ENCODE measurements around the gene VBP1. TPM values are rescaled to one million over a fixed set of nuclear protein-coding genes. Genes with fewer than 3 reads are reported as not detected.

Gene VBP1, protein sequence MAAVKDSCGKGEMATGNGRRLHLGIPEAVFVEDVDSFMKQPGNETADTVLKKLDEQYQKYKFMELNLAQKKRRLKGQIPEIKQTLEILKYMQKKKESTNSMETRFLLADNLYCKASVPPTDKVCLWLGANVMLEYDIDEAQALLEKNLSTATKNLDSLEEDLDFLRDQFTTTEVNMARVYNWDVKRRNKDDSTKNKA
- 83.5 and 83.9 TPM in 2 replicates for total RNA-seq (2021)
- long read RNA-seq, transcript VBP1-201 (6 exons, 1,686 nt) = major isoform, 708 of 739 reads
- long read RNA-seq, partial matches to known transcripts = 6 of 739 reads
- long read RNA-seq, other reads (novel, unspliced or antisense) = 25 of 739 reads

DNA sequence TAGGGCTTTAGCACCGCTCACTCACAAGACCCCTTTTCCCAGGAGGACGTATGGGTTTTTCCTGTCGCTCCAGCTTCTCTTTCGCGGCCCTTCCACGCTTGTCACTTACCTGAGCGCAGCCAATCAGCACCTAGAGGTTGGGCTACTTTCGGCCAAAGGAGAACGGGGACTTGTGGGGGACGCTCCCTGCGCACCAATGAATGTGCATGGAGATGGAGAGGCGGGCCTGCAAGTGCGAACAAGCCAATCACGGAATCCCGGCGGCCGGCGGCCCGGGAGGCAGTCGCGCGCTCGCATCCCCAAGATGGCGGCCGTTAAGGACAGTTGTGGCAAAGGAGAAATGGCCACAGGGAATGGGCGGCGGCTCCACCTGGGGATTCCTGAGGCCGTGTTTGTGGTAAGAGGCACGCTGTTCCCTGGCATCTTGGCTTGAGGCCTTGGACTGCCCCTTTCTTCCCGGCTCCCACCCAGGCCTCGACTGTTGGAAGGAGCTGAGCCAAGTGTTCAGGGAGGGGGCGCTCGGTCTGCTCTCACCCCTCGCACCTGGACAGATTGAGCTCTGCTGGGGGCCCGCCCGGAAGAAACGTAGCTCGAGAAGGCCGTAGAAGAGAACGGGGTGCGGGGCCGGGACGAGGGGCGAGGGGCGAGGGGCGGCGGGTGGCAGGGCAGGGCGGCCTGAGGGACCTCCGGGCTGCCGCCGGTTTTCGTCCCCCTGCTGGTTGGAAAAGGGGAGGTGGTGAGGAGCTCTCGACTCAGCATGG lies at the start of gene VBP1:
VBP1 (plus strand) TSS at position 282 of the 761 bp plus-strand sequence; CDS start at position 305, 23 bp downstream.
- Histone ChIP-seq H3K27ac (ENCODE audit: insufficient read length, low read depth, low read length) (no peak within 1 kb of the TSS), H4K8ac (replicated peaks; ENCODE audit: insufficient read length, low read depth, low read length) (no peak within 1 kb of the TSS), H4K20me1 (ENCODE audit: control insufficient read depth, insufficient read depth, insufficient read length) (no peaks in the 10 kb centered on the region), H3K14ac (ENCODE audit: insufficient read depth, low read length) (peak within 1 kb of the TSS; percentile 98), H3K27me3 (ENCODE audit: insufficient read depth, low read length) (no peaks in the 10 kb centered on the region), H2AK5ac (ENCODE audit: insufficient read length, low read length) (no peak within 1 kb of the TSS), H4K5ac (ENCODE audit: insufficient read length, low read depth, low read length) (peak within 1 kb of the TSS; percentile 85), H3K23ac (ENCODE audit: insufficient read length, low read depth, low read length) (no peak within 1 kb of the TSS), H3T11ph (ENCODE audit: low read length) (peak within 1 kb of the TSS; percentile 83), H3K23me2 (ENCODE audit: insufficient read length, low read depth, low read length, poor library complexity, severe bottlenecking) (peaks cover 3% of the 10 kb centered on the region), H3K9ac (ENCODE audit: extremely low read depth, insufficient read length, low read length) (peak within 1 kb of the TSS; percentile 94), H3K9me3 (ENCODE audit: control insufficient read depth, low read depth, low read length) (peaks cover 29% of the 10 kb centered on the region), H3K18ac (ENCODE audit: insufficient read length, low read depth, low read length) (peak within 1 kb of the TSS; percentile 87), H3K56ac (ENCODE audit: insufficient read length, low read depth, low read length) (no peak within 1 kb of the TSS), H4K91ac (ENCODE audit: insufficient read length, low read depth, low read length) (no peak within 1 kb of the TSS), H2BK120ac (ENCODE audit: low read depth, low read length, poor library complexity, severe bottlenecking) (no peak within 1 kb of the TSS), H2BK5ac (ENCODE audit: insufficient read length, low read length) (no peak within 1 kb of the TSS), H3K79me2 (ENCODE audit: insufficient read depth, low read length) (peaks cover 7% of the 10 kb centered on the region), H2BK12ac (ENCODE audit: insufficient read length, low read depth, low read length) (no peak within 1 kb of the TSS), H2BK15ac (ENCODE audit: low read depth, low read length) (no peak within 1 kb of the TSS), H3K79me1 (ENCODE audit: insufficient read depth, low read depth, low read length, poor library complexity, severe bottlenecking) (no peaks in the 10 kb centered on the region), H3K4ac (ENCODE audit: low read depth, low read length) (no peak within 1 kb of the TSS; the same call in 1 of the 2 replicates), H2AFZ (ENCODE audit: low read length) (no peak within 1 kb of the TSS), H3K4me1 (ENCODE audit: insufficient read depth, low read length) (no peaks in the 10 kb centered on the region), H2BK20ac (ENCODE audit: low read depth, low read length, poor library complexity, severe bottlenecking) (no peak within 1 kb of the TSS), H3K4me2 (ENCODE audit: insufficient read depth, insufficient read length, low read length) (peak within 1 kb of the TSS; percentile 39)
- peaks cover 3% of the 10 kb centered on the region; the same call in 1 of the 2 replicates for H3K27me3 Mint-ChIP-seq (ENCODE audit: low read depth)
- H3K36me3 Mint-ChIP-seq (ENCODE audit: insufficient read depth in 1 of 3, low read depth in 3 of 3) = peaks cover 4 to 14% (median 7%) of the 10 kb centered on the region in 3 experiments
- H3K4me1 Mint-ChIP-seq = peaks cover 8 to 13% of the 10 kb centered on the region in 2 experiments; a peak in 2 of 4 replicates
- H3K27ac Mint-ChIP-seq = peak within 1 kb of the TSS; percentile 45 to 97 (median 94)
- DNase-seq = peak; percentile 96
- TF ChIP-seq, protein P1, sequence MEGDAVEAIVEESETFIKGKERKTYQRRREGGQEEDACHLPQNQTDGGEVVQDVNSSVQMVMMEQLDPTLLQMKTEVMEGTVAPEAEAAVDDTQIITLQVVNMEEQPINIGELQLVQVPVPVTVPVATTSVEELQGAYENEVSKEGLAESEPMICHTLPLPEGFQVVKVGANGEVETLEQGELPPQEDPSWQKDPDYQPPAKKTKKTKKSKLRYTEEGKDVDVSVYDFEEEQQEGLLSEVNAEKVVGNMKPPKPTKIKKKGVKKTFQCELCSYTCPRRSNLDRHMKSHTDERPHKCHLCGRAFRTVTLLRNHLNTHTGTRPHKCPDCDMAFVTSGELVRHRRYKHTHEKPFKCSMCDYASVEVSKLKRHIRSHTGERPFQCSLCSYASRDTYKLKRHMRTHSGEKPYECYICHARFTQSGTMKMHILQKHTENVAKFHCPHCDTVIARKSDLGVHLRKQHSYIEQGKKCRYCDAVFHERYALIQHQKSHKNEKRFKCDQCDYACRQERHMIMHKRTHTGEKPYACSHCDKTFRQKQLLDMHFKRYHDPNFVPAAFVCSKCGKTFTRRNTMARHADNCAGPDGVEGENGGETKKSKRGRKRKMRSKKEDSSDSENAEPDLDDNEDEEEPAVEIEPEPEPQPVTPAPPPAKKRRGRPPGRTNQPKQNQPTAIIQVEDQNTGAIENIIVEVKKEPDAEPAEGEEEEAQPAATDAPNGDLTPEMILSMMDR (conservative IDR thresholded peaks at IDR 0.05) = peak; percentile 59; the same call in 2 of the 3 replicates
- peaks cover 52 to 55% of the 10 kb centered on the region in 2 experiments for H3K9me3 Mint-ChIP-seq
- peak within 1 kb of the TSS; percentile 81 to 92 for H3K4me3 Mint-ChIP-seq
- no CpG with 5 or more reads among the region's 53 CpGs for WGBS (ENCODE audit: extremely low coverage, insufficient read length, low lambda C conversion rate)
